A673 (cell line): ENCODE data around the gene ZPBP2. TPM values are rescaled to one million over a fixed set of nuclear protein-coding genes. Genes with fewer than 3 reads are reported as not detected.

Source experiments
- BruUV-seq: library from RNA; stranded (reverse); fragments of 400-500 nt; replicated peaks from 2 replicates; lab custom pipeline; 2021; lab: Mats Ljungman, UMichigan
- CTCF ChIA-PET: fragments of 300-600 bp; sonication (Branson Sonifier 250); formaldehyde crosslinking; loops from one replicate; lab custom pipeline; 2022; ENCODE audit warnings: antibody characterized with exemption; lab: Charles Lee
- POLR2A ChIA-PET: fragments of 300-600 bp; sonication (Branson Sonifier 250); formaldehyde crosslinking; loops from one replicate; lab custom pipeline; 2022; ENCODE audit warnings: antibody characterized with exemption; ENCODE audit not compliant: low non-redundant PET; lab: Charles Lee
- DNase-seq: peaks from one replicate; pipeline ENCODE4 v3.0.0-alpha.2; 2015; ENCODE audit warnings: low spot score
- H3K27ac ChIP-seq: fragments of 200-600 bp; sonication (generic); 2 replicates; pipeline ENCODE4 v1.5.1; 2016; ENCODE audit warnings: mixed run types, low read depth, mild to moderate bottlenecking, mixed read lengths, antibody characterized with exemption, low read length; ENCODE audit not compliant: poor library complexity, severe bottlenecking
- H3K27me3 ChIP-seq: fragments of 200-600 bp; sonication (generic); replicated peaks from 2 replicates; pipeline ENCODE4 v1.6.1; 2017; ENCODE audit warnings: mixed run types, low read depth, mild to moderate bottlenecking, mixed read lengths, antibody characterized with exemption, low read length; ENCODE audit not compliant: insufficient read depth, poor library complexity
- H3K36me3 ChIP-seq: fragments of 200-600 bp; sonication (generic); 2 replicates; pipeline ENCODE4 v1.6.1; 2016; ENCODE audit warnings: mixed run types, mild to moderate bottlenecking, mixed read lengths, antibody characterized with exemption, low read length; ENCODE audit not compliant: insufficient read depth, poor library complexity, severe bottlenecking
- H3K4me1 ChIP-seq: fragments of 200-600 bp; sonication (generic); 2 replicates; pipeline ENCODE4 v1.6.1; 2017; ENCODE audit warnings: mixed run types, mild to moderate bottlenecking, mixed read lengths, antibody characterized with exemption, low read length; ENCODE audit not compliant: insufficient read depth, poor library complexity, severe bottlenecking
- H3K4me3 ChIP-seq: fragments of 200-600 bp; sonication (generic); 2 replicates; pipeline ENCODE4 v1.5.1; 2016; ENCODE audit warnings: low read depth, mixed run types, mild to moderate bottlenecking, mixed read lengths, low read length; ENCODE audit not compliant: poor library complexity, severe bottlenecking
- H3K9me3 ChIP-seq: fragments of 200-600 bp; sonication (generic); 2 replicates; pipeline ENCODE4 v1.6.1; 2016; ENCODE audit warnings: mixed run types, low read depth, mild to moderate bottlenecking, mixed read lengths, antibody characterized with exemption, low read length; ENCODE audit not compliant: poor library complexity, severe bottlenecking
- CTCF ChIP-seq: fragments of 300-800, 200-600 bp; sonication (generic); conservative IDR thresholded peaks from 2 replicates; pipeline ENCODE4 v1.5.1; 2017; ENCODE audit warnings: low read depth, mild to moderate bottlenecking, antibody characterized with exemption, low read length, moderate library complexity, mixed read lengths
- EZH2 ChIP-seq: fragments of 200-600 bp; sonication (generic); IDR thresholded peaks from 2 replicates; pipeline ENCODE4 v1.6.1; 2017; ENCODE audit warnings: borderline replicate concordance, low read depth, mild to moderate bottlenecking, mixed read lengths, antibody characterized with exemption, low read length; ENCODE audit not compliant: poor library complexity, severe bottlenecking
- intact Hi-C: fragments of 100-400 bp; cut with micrococcal nuclease; formaldehyde crosslinking; loops from one replicate; pipeline ENCODE4 v1.10.0; 2022; ENCODE audit not compliant: unreplicated experiment
- total RNA-seq: library from RNA; stranded (reverse); gene quantifications from 2 replicates; pipeline ENCODE4 v1.2.3, GENCODE V29; 2021

Gene ZPBP2
- total RNA-seq, 1 experiment from 2014 or later: not detected

GRCh38 chr17:39923230-39923629 is 55.2 kb downstream of the ZPBP2 start:
- Histone ChIP-seq H3K9me3 (no peaks in the 10 kb centered on the region), H3K4me3 (no peak overlapping the region), H3K27ac (no peak overlapping the region), H3K27me3 (no peaks in the 10 kb centered on the region), H3K36me3 (no peaks in the 10 kb centered on the region), H3K4me1 (no peaks in the 10 kb centered on the region)
- POLR2A ChIA-PET: no interaction called here
- no TSS peak for BruUV-seq
- CTCF ChIA-PET: no interaction called here
- intact Hi-C loops: no loop called here
- no peak for TF ChIP-seq CTCF
- TF ChIP-seq EZH2: no peak
- DNase-seq: no peak

- Histone ChIP-seq H3K27me3 (no peaks in the 10 kb centered on the region), H3K27ac (no peak overlapping the region), H3K9me3 (no peaks in the 10 kb centered on the region), H3K4me3 (no peak overlapping the region), H3K36me3 (no peaks in the 10 kb centered on the region), H3K4me1 (no peaks in the 10 kb centered on the region)
- no peak for DNase-seq
- BruUV-seq: no TSS peak
- ChIA-PET CTCF (no interaction called here), POLR2A (no interaction called here)
- TF ChIP-seq EZH2 (no peak), CTCF (no peak)
- intact Hi-C loops: no loop called here
These were observed 56.1 kb downstream of the ZPBP2 start for GRCh38 chr17:39923836-39924690.

- Histone ChIP-seq H3K4me1 (no peaks in the 10 kb centered on the region), H3K4me3 (no peak overlapping the region), H3K36me3 (no peaks in the 10 kb centered on the region), H3K27me3 (no peaks in the 10 kb centered on the region), H3K27ac (no peak overlapping the region), H3K9me3 (no peaks in the 10 kb centered on the region)
- DNase-seq: no peak
- intact Hi-C loops: no loop called here
- TF ChIP-seq CTCF: no peak
- no peak for TF ChIP-seq EZH2
- BruUV-seq: no TSS peak
- ChIA-PET CTCF (no interaction called here), POLR2A (no interaction called here)
These were observed 56.7 kb downstream of the ZPBP2 start for GRCh38 chr17:39924691-39925055.
